Measurements from ENCODE around the gene TEX19. TPM values are rescaled to one million over a fixed set of nuclear protein-coding genes. Genes with fewer than 3 reads are reported as not detected.
"Not testable (repeated sequence)": the region's sequence is repeated elsewhere in the genome, so short reads cannot be mapped to it uniquely, and the experiment has no call there.

Gene TEX19
- total RNA-seq, 2 donors from 2014 or later = not detected

DNA sequence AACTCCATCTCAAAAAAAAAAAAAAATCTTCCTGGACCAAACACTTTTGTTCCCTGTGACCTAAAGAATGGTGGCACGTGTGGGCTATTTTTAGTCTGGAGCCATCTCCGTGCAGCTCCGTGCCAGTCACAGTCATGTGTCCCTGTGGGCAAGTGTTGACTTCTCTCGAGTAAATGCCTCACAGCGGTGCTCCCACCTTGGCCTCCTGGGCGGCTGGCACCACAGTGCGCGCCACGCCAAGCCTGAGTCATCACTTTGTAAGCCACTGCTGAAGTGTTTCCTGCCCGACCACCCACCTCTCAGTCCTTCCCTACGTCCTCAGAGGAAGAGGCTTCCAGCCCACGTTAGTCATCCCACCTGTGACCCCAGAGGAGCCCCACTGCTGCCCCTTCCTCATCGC is 48.2 kb downstream of the TEX19 start:
- no peak overlapping the region for H3K4me3 ChIP-seq
- no peaks in the 10 kb centered on the region for H3K36me3 ChIP-seq
- intact Hi-C loops (cut with DNase I) = no loop called here
- H3K27ac ChIP-seq = no peak overlapping the region
- no peak for DNase-seq
- H3K9me3 ChIP-seq = no peaks in the 10 kb centered on the region
- no peaks in the 10 kb centered on the region for H3K4me1 ChIP-seq
- H3K27me3 ChIP-seq = no peaks in the 10 kb centered on the region
- no peak overlapping the region for H3K9ac ChIP-seq (ENCODE audit: low read depth in 2 of 2, low read length in 2 of 2)
- TF ChIP-seq, protein P1, sequence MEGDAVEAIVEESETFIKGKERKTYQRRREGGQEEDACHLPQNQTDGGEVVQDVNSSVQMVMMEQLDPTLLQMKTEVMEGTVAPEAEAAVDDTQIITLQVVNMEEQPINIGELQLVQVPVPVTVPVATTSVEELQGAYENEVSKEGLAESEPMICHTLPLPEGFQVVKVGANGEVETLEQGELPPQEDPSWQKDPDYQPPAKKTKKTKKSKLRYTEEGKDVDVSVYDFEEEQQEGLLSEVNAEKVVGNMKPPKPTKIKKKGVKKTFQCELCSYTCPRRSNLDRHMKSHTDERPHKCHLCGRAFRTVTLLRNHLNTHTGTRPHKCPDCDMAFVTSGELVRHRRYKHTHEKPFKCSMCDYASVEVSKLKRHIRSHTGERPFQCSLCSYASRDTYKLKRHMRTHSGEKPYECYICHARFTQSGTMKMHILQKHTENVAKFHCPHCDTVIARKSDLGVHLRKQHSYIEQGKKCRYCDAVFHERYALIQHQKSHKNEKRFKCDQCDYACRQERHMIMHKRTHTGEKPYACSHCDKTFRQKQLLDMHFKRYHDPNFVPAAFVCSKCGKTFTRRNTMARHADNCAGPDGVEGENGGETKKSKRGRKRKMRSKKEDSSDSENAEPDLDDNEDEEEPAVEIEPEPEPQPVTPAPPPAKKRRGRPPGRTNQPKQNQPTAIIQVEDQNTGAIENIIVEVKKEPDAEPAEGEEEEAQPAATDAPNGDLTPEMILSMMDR (IDR thresholded peaks at IDR 0.05) = no peak

DNA sequence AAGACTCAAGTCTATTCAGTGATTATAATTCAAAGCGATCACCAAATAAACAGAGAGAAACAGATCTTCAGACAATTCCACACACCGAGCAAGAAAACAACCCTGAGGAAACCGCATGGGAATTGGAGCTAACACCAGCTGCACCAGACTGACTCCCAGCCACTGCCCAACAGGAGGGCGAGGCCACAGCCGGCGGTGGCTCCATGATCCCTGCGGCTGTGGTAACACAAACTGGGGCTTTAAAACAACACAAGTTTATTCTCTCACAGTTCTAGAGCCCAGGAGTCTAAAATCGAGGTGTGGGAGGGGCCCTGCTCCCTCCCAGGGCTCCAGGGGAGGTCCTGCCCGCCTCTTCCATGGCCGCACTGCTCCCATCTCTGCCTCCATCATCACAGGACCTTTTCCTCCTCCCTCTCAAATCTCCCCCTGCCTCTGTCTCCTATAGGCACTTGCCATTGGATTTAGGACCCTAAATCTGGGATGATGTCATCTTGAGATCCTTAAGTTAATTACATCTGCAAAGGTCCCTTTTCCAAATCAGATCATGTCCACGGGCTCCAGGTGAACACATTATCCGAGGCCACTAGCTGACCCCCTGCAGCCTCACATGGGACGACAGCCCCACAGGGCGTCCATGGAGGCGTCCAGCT is 49.4 kb downstream of the TEX19 start:
- Histone ChIP-seq H3K9ac (ENCODE audit: low read depth in 2 of 2, low read length in 2 of 2) (no peak overlapping the region), H3K36me3 (no peaks in the 10 kb centered on the region), H3K27ac (no peak overlapping the region), H3K4me1 (no peaks in the 10 kb centered on the region), H3K4me3 (no peak overlapping the region), H3K27me3 (no peaks in the 10 kb centered on the region), H3K9me3 (no peaks in the 10 kb centered on the region)
- intact Hi-C loops (cut with DNase I) = no loop called here
- no peak for DNase-seq
- TF ChIP-seq, protein P1 (IDR thresholded peaks at IDR 0.05) = no peak

DNA sequence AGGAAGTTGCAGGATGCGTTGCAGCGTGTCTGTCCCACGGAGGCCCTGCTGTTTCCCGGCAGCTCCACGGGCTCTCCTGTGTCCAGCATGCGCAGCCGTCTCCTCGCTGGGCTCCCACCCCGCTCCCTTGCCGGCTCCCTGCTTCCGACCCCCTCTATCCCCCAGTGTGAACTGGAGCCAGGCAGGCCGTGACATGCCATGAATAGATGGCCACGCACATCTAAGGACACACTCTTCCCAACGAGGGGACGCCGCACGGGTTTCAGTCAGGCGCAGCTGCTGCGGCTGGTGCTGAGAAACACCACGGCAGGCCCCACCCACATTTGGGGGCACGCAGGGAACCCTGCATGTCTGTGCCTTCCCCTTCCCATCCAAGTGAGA is 49.9 kb downstream of the TEX19 start:
- no peaks in the 10 kb centered on the region for H3K4me1 ChIP-seq
- no peaks in the 10 kb centered on the region for H3K36me3 ChIP-seq
- H3K9ac ChIP-seq (ENCODE audit: low read depth in 2 of 2, low read length in 2 of 2) = no peak overlapping the region
- DNase-seq = no peak
- intact Hi-C loops (cut with DNase I) = no loop called here
- no peaks in the 10 kb centered on the region for H3K9me3 ChIP-seq
- no peak overlapping the region for H3K4me3 ChIP-seq
- TF ChIP-seq, protein P1 (IDR thresholded peaks at IDR 0.05) = no peak
- H3K27me3 ChIP-seq = no peaks in the 10 kb centered on the region
- H3K27ac ChIP-seq = no peak overlapping the region

DNA sequence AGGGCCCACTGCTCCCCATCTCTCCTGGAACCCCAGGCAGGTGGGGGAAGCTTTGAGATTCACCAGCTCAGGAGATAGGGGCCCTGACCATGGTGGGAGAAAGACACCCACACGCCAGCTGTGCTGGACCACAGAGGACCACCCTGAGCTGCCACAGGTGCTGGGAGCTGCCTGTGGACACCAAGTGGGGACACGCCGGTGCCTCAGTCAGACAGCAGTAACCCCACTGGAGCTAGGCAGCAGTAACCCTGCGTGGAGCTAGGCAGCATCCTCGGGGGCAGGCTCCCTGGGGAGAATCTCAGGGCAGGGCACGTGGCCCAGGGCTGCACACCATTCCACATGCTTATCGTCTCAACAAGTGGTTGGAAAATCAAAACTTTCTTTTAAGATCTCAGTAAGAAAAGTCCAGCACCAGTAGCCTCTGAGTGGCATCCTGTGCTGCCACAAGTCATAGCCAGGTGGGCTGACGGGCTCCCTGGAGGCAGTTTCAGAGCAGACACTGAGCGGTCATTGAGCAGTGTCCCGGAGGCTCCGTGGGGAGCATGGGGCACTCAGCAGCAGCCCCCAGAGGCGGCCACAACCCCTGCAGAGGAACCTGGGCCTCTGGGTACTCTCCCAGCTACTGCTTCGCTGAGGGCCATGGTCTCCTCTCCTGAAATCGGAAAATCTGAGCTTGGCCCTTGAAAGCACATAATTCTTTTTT is 51.1 kb downstream of the TEX19 start:
- Histone ChIP-seq H3K27me3 (no peaks in the 10 kb centered on the region), H3K4me1 (no peaks in the 10 kb centered on the region), H3K9ac (ENCODE audit: low read depth in 2 of 2, low read length in 2 of 2) (no peak overlapping the region), H3K36me3 (no peaks in the 10 kb centered on the region), H3K9me3 (no peaks in the 10 kb centered on the region), H3K27ac (no peak overlapping the region), H3K4me3 (no peak overlapping the region)
- intact Hi-C loops (cut with DNase I) = no loop called here
- TF ChIP-seq, protein P1 (IDR thresholded peaks at IDR 0.05) = no peak
- no peak for DNase-seq

DNA sequence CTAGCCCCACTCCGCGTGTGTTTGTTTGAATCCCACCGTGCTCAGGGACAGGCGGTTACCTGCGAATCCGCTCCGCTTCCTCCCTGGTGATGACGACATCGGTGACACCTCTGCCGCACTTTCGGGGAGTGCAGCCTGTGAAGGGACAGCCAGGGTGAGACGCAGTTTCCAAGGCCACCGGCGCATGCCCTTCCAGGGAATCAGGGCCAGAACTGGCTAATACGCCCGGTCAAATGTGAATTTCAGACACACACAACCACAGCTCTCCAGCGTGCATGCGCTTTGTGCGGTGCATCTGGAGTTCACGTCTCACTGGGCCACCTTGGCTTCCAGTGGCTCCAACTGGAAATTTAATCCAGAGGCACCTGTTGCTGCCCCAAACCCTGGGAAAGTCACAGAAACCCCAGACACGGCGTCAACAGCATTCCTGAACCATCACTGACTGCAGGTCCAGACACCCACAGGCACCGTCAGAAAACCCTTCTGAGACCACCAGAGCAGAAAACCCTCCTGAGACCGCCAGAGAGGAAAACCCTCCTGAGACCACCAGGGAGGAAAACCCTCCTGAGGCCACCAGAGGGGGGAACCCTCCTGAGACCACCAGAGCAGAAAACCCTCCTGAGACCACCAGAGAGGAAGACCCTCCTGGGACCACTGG is 52.5 kb downstream of the TEX19 start:
- no peak for DNase-seq
- Histone ChIP-seq H3K27ac (no peak overlapping the region), H3K4me1 (no peaks in the 10 kb centered on the region), H3K4me3 (no peak overlapping the region), H3K27me3 (no peaks in the 10 kb centered on the region), H3K36me3 (no peaks in the 10 kb centered on the region), H3K9me3 (no peaks in the 10 kb centered on the region), H3K9ac (ENCODE audit: low read depth in 2 of 2, low read length in 2 of 2) (no peak overlapping the region)
- TF ChIP-seq, protein P1 (IDR thresholded peaks at IDR 0.05) = no peak
- intact Hi-C loops (cut with DNase I) = no loop called here

DNA sequence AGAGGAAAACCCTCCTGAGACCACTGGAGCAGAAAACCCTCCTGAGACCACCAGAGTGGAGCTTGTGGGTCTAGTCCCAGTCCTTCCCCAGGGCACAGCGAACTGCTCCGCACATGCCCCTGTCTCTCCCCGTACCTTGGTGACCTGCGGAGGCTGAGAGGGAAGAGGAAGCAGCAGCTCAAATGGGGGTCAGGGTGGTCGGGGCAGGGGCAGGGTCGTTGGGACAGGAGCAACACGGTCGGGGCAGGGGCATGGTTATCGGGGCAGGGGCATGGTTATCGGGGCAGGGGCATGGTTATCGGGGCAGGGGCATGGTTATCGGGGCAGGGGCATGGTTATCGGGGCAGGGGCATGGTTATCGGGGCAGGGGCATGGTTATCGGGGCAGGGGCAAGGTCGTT is 53.0 kb downstream of the TEX19 start:
- H3K9ac ChIP-seq (ENCODE audit: low read depth in 2 of 2, low read length in 2 of 2); H3K27ac ChIP-seq; H3K9me3 ChIP-seq; intact Hi-C loops (cut with DNase I); H3K27me3 ChIP-seq; H3K4me3 ChIP-seq; DNase-seq; H3K36me3 ChIP-seq; H3K4me1 ChIP-seq: not testable (repeated sequence)

Data from colonic mucosa (tissue), 4 donors.